HEK293T (cell line): ENCODE measurements around the gene OR10G2.
"Not testable (repeated sequence)": the region's sequence is repeated elsewhere in the genome, so short reads cannot be mapped to it uniquely, and the experiment has no call there.

Experiments used
- CTCF ChIA-PET: fragments of 350-600 bp; formaldehyde crosslinking; extraction: SDS; loops from one replicate; lab custom pipeline; 2021; ENCODE audit warnings: antibody characterized with exemption, inconsistent platforms; lab: Yijun Ruan, JAX
- POLR2A ChIA-PET: fragments of 350-600 bp; formaldehyde crosslinking; extraction: SDS; loops from one replicate; lab custom pipeline; 2020; ENCODE audit warnings: antibody characterized with exemption, inconsistent platforms; lab: Yijun Ruan, JAX
- DNase-seq: peaks from one replicate; pipeline ENCODE4 v3.0.0; 2012; ENCODE audit warnings: mixed read lengths; ENCODE audit errors: extremely low spot score
- ARNT ChIP-seq: fragments of 450-650 bp; IDR thresholded peaks from 2 replicates; pipeline ENCODE4 v1.6.1; 2017; ENCODE audit warnings: mild to moderate bottlenecking
- BHLHE40 ChIP-seq: fragments of 450-650 bp; IDR thresholded peaks from 2 replicates; pipeline ENCODE4 v1.6.1; 2016; ENCODE audit warnings: mild to moderate bottlenecking, moderate library complexity, borderline replicate concordance
- CTBP1 ChIP-seq: fragments of 450-650 bp; IDR thresholded peaks from 2 replicates; pipeline ENCODE4 v1.6.1; 2016; ENCODE audit warnings: borderline replicate concordance
- ELF4 ChIP-seq: fragments of 450-650 bp; IDR thresholded peaks from 2 replicates; pipeline ENCODE4 v1.6.1; 2017; ENCODE audit warnings: antibody characterized with exemption
- FOXA1 ChIP-seq: fragments of 450-650 bp; IDR thresholded peaks from 2 replicates; pipeline ENCODE4 v1.6.1; 2016; ENCODE audit warnings: mild to moderate bottlenecking
- FOXK2 ChIP-seq: fragments of 450-650 bp; IDR thresholded peaks from 2 replicates; pipeline ENCODE4 v1.6.1; 2016; ENCODE audit warnings: mild to moderate bottlenecking
- FOXM1 ChIP-seq: fragments of 450-650 bp; IDR thresholded peaks from 2 replicates; pipeline ENCODE4 v1.6.1; 2017; ENCODE audit warnings: mild to moderate bottlenecking, borderline replicate concordance
- HDGF ChIP-seq: fragments of 450-650 bp; IDR thresholded peaks from 2 replicates; pipeline ENCODE4 v1.6.1; 2017; ENCODE audit warnings: antibody characterized with exemption, borderline replicate concordance
- L3MBTL2 ChIP-seq: fragments of 450-650 bp; conservative IDR thresholded peaks from 2 replicates; pipeline ENCODE4 v1.6.1; 2016; ENCODE audit warnings: mild to moderate bottlenecking
- LEF1 ChIP-seq: fragments of 450-650 bp; IDR thresholded peaks from 2 replicates; pipeline ENCODE4 v1.6.1; 2017; ENCODE audit warnings: mild to moderate bottlenecking, borderline replicate concordance
- NFRKB ChIP-seq: fragments of 450-650 bp; IDR thresholded peaks from 2 replicates; pipeline ENCODE4 v1.6.1; 2016; ENCODE audit warnings: mild to moderate bottlenecking, moderate library complexity
- PKNOX1 ChIP-seq: fragments of 450-650 bp; IDR thresholded peaks from 2 replicates; pipeline ENCODE4 v1.6.1; 2016
- SP1 ChIP-seq: fragments of 450-650 bp; IDR thresholded peaks from 2 replicates; pipeline ENCODE4 v1.6.1; 2017
- SUZ12 ChIP-seq: fragments of 450-650 bp; IDR thresholded peaks from 2 replicates; pipeline ENCODE4 v1.6.1; 2016; ENCODE audit warnings: mild to moderate bottlenecking
- TARDBP ChIP-seq: fragments of 450-650 bp; IDR thresholded peaks from 2 replicates; pipeline ENCODE4 v1.6.1; 2016
- ZNF384 ChIP-seq: fragments of 450-650 bp; IDR thresholded peaks from 2 replicates; pipeline ENCODE4 v1.6.1; 2016

Gene OR10G2

GRCh38 chr14:21626491-21627230, 8.1 kb downstream of the OR10G2 start:
- POLR2A ChIA-PET = no interaction called here
- DNase-seq = no peak
- CTCF ChIA-PET = no interaction called here
- TF ChIP-seq HDGF = no peak
- no peak for TF ChIP-seq ELF4
- TF ChIP-seq FOXA1 = no peak
- no peak for TF ChIP-seq PKNOX1
- no peak for TF ChIP-seq SP1
- TF ChIP-seq FOXM1 = no peak
- TF ChIP-seq NFRKB = no peak
- no peak for TF ChIP-seq L3MBTL2
- no peak for TF ChIP-seq SUZ12
- no peak for TF ChIP-seq BHLHE40
- TF ChIP-seq FOXK2 = no peak

- CTCF ChIA-PET = interaction anchor here (0.5 kb wide), 1 partner anchor 243 kb away, joined by 4 read pairs; no protein-coding TSS in a partner anchor
- no peak for DNase-seq
- TF ChIP-seq SP1 = no peak
- TF ChIP-seq ARNT = no peak
- no peak for TF ChIP-seq L3MBTL2
- no peak for TF ChIP-seq CTBP1
- no peak for TF ChIP-seq TARDBP
- TF ChIP-seq LEF1 = no peak
- POLR2A ChIA-PET = no interaction called here
Measured at GRCh38 chr14:21617614-21618013, 17.1 kb downstream of the OR10G2 start.

- DNase-seq = no peak
- ChIA-PET POLR2A (no interaction called here), CTCF (no interaction called here)
- no peak for TF ChIP-seq ELF4
Measured at GRCh38 chr14:21614240-21614639, 20.5 kb downstream of the OR10G2 start.

GRCh38 chr14:21612324-21612723, 22.4 kb downstream of the OR10G2 start:
- ChIA-PET CTCF (interaction anchor here (0.6 kb wide), 1 partner anchor 306 kb away, joined by 3 read pairs; no protein-coding TSS in a partner anchor), POLR2A (no interaction called here)
- no peak for TF ChIP-seq L3MBTL2
- TF ChIP-seq ELF4 = no peak
- no peak for TF ChIP-seq SP1
- no peak for TF ChIP-seq LEF1
- no peak for TF ChIP-seq NFRKB
- no peak for TF ChIP-seq PKNOX1
- no peak for TF ChIP-seq FOXA1
- TF ChIP-seq TARDBP = no peak
- TF ChIP-seq ARNT = no peak
- no peak for TF ChIP-seq SUZ12
- TF ChIP-seq HDGF = no peak
- TF ChIP-seq FOXM1 = no peak
- no peak for TF ChIP-seq BHLHE40
- no peak for TF ChIP-seq FOXK2
- no peak for TF ChIP-seq ZNF384
- no peak for TF ChIP-seq CTBP1
- DNase-seq = no peak

GRCh38 chr14:21602181-21602580, 32.6 kb downstream of the OR10G2 start:
- POLR2A ChIA-PET, DNase-seq, CTCF ChIA-PET: not testable (repeated sequence)

GRCh38 chr14:21589317-21589716, 45.4 kb downstream of the OR10G2 start:
- DNase-seq = no peak
- ChIA-PET CTCF (no interaction called here), POLR2A (no interaction called here)
- no peak for TF ChIP-seq ARNT
